Activated CD8-positive, alpha-beta T cell treated with anti-CD3 and anti-CD28 coated beads for 36 hours (primary cell): ENCODE results near the gene KRT35. TPM values are rescaled to one million over a fixed set of nuclear protein-coding genes. Genes with fewer than 3 reads are reported as not detected.

Experiments
- ATAC-seq: fragments of 200-7000 bp; cut with Tn5 transposase; one replicate; pipeline ENCODE4 v1.10.0; 2021; ENCODE audit warnings: mild to moderate bottlenecking, moderate library complexity
- CTCF ChIA-PET: fragments of 350-600 bp; sonication (Branson Sonifier 250); formaldehyde crosslinking; loops from one replicate; lab custom pipeline; 2021; ENCODE audit warnings: antibody characterized with exemption; lab: Charles Lee
- POLR2A ChIA-PET: fragments of 350-600 bp; sonication (Branson Sonifier 250); formaldehyde crosslinking; loops from one replicate; lab custom pipeline; 2021; ENCODE audit warnings: antibody characterized with exemption; lab: Charles Lee
- DNase-seq: peaks from one replicate; pipeline ENCODE4 v3.0.0-alpha.2; 2020
- H3K27ac Mint-ChIP-seq: one replicate; pipeline ENCODE4 v1.8.0; 2021; ENCODE audit warnings: mild to moderate bottlenecking, mixed read lengths
- H3K27me3 Mint-ChIP-seq: one replicate; pipeline ENCODE4 v1.8.0; 2021; ENCODE audit warnings: mixed read lengths
- H3K36me3 Mint-ChIP-seq: one replicate; pipeline ENCODE4 v1.8.0; 2021; ENCODE audit warnings: low read depth, mixed read lengths
- H3K4me1 Mint-ChIP-seq: one replicate; pipeline ENCODE4 v1.8.0; 2021; ENCODE audit warnings: low read depth, mixed read lengths
- H3K4me3 Mint-ChIP-seq: one replicate; pipeline ENCODE4 v1.8.0; 2021; ENCODE audit warnings: mild to moderate bottlenecking, moderate library complexity, mixed read lengths
- H3K9me3 Mint-ChIP-seq: one replicate; pipeline ENCODE4 v1.8.0; 2021; ENCODE audit warnings: mixed read lengths
- CTCF ChIP-seq: fragments of 200-600 bp; IDR thresholded peaks from one replicate; pipeline ENCODE4 v1.8.0; 2022; ENCODE audit warnings: antibody characterized with exemption, mild to moderate bottlenecking
- intact Hi-C: fragments of 100-400 bp; cut with micrococcal nuclease; formaldehyde crosslinking; loops from one replicate; pipeline ENCODE4 v1.10.0; 2022
- total RNA-seq, 2 experiments: library from RNA; stranded (reverse); gene quantifications; one replicate each; pipeline ENCODE4 v1.2.3, GENCODE V29; 2021

KRT35 gene
- total RNA-seq, 2 experiments from 2014 or later: not detected

GRCh38 chr17:41446806-41447205 is 34.1 kb downstream of the KRT35 start:
- ATAC-seq: no peak
- POLR2A ChIA-PET: no interaction called here
- CTCF ChIA-PET: no interaction called here

DNA sequence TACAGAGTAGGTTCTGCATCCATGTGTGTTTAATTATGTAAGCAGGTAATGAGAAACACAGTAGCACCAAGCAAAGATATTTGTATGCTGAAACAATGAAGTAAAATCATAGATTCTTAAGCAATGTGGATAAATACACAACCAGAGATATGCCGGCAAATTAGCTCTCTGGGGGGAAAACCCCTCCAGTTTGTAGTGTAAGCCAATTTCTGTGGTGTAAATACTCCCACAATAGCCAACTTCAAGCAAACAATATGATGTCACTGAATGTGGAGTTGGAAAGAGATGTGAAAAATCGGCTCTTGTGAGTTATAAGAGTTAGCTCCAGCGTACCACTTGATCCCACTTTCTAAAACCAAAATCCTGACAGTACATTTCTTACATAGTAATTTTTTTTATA is 36.3 kb downstream of the KRT35 start:
- CTCF ChIA-PET: interaction anchor here (1.2 kb wide), 1 partner anchor 54 kb away, joined by 4 read pairs; no protein-coding TSS in a partner anchor
- intact Hi-C loops: no loop called here
- no peak overlapping the region for H3K27ac Mint-ChIP-seq

More at GRCh38 chr17:41446806-41447205, 34.1 kb downstream of the KRT35 start:
- Mint-ChIP-seq H3K27ac (no peak overlapping the region), H3K9me3 (no peaks in the 10 kb centered on the region), H3K4me1 (no peaks in the 10 kb centered on the region), H3K27me3 (peaks cover 5% of the 10 kb centered on the region), H3K36me3 (no peaks in the 10 kb centered on the region), H3K4me3 (no peak overlapping the region)
- no peak for DNase-seq
- TF ChIP-seq CTCF: no peak
- intact Hi-C loops: no loop called here

GRCh38 chr17:41444186-41444585 is 36.8 kb downstream of the KRT35 start:
- H3K9me3 Mint-ChIP-seq: no peaks in the 10 kb centered on the region
- H3K36me3 Mint-ChIP-seq: no peaks in the 10 kb centered on the region
- no peak for DNase-seq
- H3K27ac Mint-ChIP-seq: no peak overlapping the region
- ChIA-PET CTCF (interaction anchor here (1.2 kb wide), 1 partner anchor 54 kb away, joined by 4 read pairs; no protein-coding TSS in a partner anchor), POLR2A (no interaction called here)
- no peak overlapping the region for H3K4me3 Mint-ChIP-seq
- ATAC-seq: no peak
- H3K4me1 Mint-ChIP-seq: no peaks in the 10 kb centered on the region
- intact Hi-C loops: no loop called here
- peaks cover 4% of the 10 kb centered on the region for H3K27me3 Mint-ChIP-seq
- no peak for TF ChIP-seq CTCF

More for the DNA sequence above, 36.3 kb downstream of the KRT35 start:
- Mint-ChIP-seq H3K36me3 (no peaks in the 10 kb centered on the region), H3K4me1 (no peaks in the 10 kb centered on the region), H3K4me3 (no peak overlapping the region), H3K9me3 (no peaks in the 10 kb centered on the region), H3K27me3 (peaks cover 4% of the 10 kb centered on the region)
- ATAC-seq (no peak), DNase-seq (no peak)
- POLR2A ChIA-PET: no interaction called here
- TF ChIP-seq CTCF: no peak

GRCh38 chr17:41442739-41443138 is 38.2 kb downstream of the KRT35 start:
- intact Hi-C loops: no loop called here
- H3K4me1 Mint-ChIP-seq: no peaks in the 10 kb centered on the region
- no peak for ATAC-seq
- H3K4me3 Mint-ChIP-seq: no peak overlapping the region
- no peak for TF ChIP-seq CTCF
- no peak overlapping the region for H3K27ac Mint-ChIP-seq
- DNase-seq: no peak
- POLR2A ChIA-PET: no interaction called here
- H3K9me3 Mint-ChIP-seq: no peaks in the 10 kb centered on the region
- H3K27me3 Mint-ChIP-seq: peaks cover 4% of the 10 kb centered on the region
- H3K36me3 Mint-ChIP-seq: no peaks in the 10 kb centered on the region
- CTCF ChIA-PET: no interaction called here

DNA sequence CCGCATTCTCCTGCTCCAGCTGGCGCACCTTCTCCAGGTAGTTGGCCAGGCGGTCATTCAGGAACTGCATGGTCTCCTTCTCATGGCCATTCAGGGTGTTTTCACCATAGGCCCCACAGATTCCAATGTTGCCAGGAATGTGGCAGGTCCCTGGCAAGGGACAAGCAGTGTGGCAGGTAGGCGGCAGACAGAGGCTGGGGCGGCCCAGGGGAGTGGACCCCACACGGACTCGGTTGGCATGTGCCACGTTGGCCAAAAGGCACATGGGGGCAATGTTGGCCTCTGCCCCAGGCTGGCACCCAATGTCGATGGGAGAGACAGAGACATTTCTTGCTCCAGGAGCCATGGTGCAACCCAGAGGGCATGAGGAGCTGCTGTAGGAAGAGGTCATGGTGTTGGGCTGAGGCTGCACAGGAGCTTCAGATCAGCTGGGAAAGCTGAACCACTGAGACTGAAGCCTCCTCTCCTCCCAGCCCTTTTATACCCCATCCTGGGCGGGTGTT is 40.4 kb downstream of the KRT35 start, which contains the start of gene KRT38:
Gene KRT38 (minus strand): TSS at position 453 of the 503 bp plus-strand sequence. CDS start 62 bp downstream, at position 391.
- TF ChIP-seq CTCF: no peak
- no peak within 1 kb of the TSS for H3K27ac Mint-ChIP-seq
- DNase-seq (no peak), ATAC-seq (no peak)
- intact Hi-C loops: no loop called here
- ChIA-PET POLR2A (interaction anchor here (0.6 kb wide), 1 partner anchor 567 kb away, joined by 4 read pairs; no protein-coding TSS in a partner anchor), CTCF (no interaction called here)
- H3K9me3 Mint-ChIP-seq: no peaks in the 10 kb centered on the region
- peaks cover 4% of the 10 kb centered on the region for H3K27me3 Mint-ChIP-seq
- no peaks in the 10 kb centered on the region for H3K36me3 Mint-ChIP-seq
- H3K4me3 Mint-ChIP-seq: no peak within 1 kb of the TSS
- no peaks in the 10 kb centered on the region for H3K4me1 Mint-ChIP-seq
